HUES48 (cell line): ENCODE data around the gene FXYD1.

ENCODE experiments used
- H3K27ac ChIP-seq: one replicate; pipeline ENCODE4 v1.7.0; 2013; ENCODE audit warnings: low read depth, low read length, inconsistent platforms
- H3K27me3 ChIP-seq: 2 replicates; pipeline ENCODE4 v1.6.1; 2013; ENCODE audit warnings: mild to moderate bottlenecking, low read length; ENCODE audit not compliant: control insufficient read depth, insufficient read depth
- H3K36me3 ChIP-seq: 2 replicates; pipeline ENCODE4 v1.6.1; 2013; ENCODE audit warnings: low read length; ENCODE audit not compliant: control insufficient read depth, insufficient read depth
- H3K4me1 ChIP-seq: 2 replicates; pipeline ENCODE4 v1.6.1; 2013; ENCODE audit warnings: mild to moderate bottlenecking, low read length; ENCODE audit not compliant: control insufficient read depth, insufficient read depth
- H3K4me3 ChIP-seq: 2 replicates; pipeline ENCODE4 v1.5.1; 2013; ENCODE audit warnings: mild to moderate bottlenecking, low read depth, low read length
- H3K9ac ChIP-seq: 2 replicates; pipeline ENCODE4 v1.6.1; 2013; ENCODE audit warnings: mild to moderate bottlenecking, low read depth, low read length, moderate library complexity
- H3K9me3 ChIP-seq: 2 replicates; pipeline ENCODE4 v1.6.1; 2013; ENCODE audit warnings: low read length; ENCODE audit not compliant: control insufficient read depth, insufficient read depth

The FXYD1 gene

DNA sequence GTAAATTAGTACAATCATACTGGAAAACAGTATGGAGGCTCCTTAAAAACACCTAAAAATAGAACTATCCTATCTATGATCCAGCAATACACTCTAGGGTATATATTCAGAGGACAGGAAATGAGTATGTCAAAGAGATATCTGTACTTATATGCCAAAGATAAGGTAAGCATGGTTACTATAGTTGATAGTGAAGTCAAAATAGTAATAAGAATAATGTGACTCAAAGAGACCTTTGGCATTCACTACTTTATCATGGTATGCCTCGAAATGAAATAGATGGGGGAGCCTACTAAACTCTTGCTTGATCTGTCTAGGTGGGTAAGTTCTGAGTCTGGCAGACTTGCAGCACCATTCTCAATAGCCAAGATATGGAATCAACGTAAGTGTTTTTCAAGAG is 46.3 kb downstream of the FXYD1 start:
- Histone ChIP-seq H3K9ac (no peak overlapping the region), H3K4me1 (no peaks in the 10 kb centered on the region), H3K9me3 (no peaks in the 10 kb centered on the region), H3K4me3 (no peak overlapping the region), H3K27me3 (no peaks in the 10 kb centered on the region), H3K36me3 (no peaks in the 10 kb centered on the region), H3K27ac (no peak overlapping the region)
